SK-N-SH treated with all-trans-retinoic acid at 6 μM for 48 hours (cell line): Measurements from ENCODE around the gene RNF126.

Experiments used
- POU6F1 ChIP-seq: fragments of 250-450 bp; sonication (Bioruptor Pico); IDR thresholded peaks from 2 replicates; pipeline ENCODE4 v1.8.0; 2021; ENCODE audit warnings: low read depth, mild to moderate bottlenecking, moderate library complexity, borderline replicate concordance
- ZC3H10 ChIP-seq: fragments of 250-450 bp; sonication (Bioruptor Pico); IDR thresholded peaks from 2 replicates; pipeline ENCODE4 v1.5.1; 2021; ENCODE audit warnings: mild to moderate bottlenecking, moderate library complexity
- ZFP3 ChIP-seq: fragments of 250-450 bp; sonication (Bioruptor Pico); IDR thresholded peaks from 2 replicates; pipeline ENCODE4 v1.5.0; 2020; ENCODE audit warnings: mild to moderate bottlenecking, moderate library complexity
- ZFP30 ChIP-seq: fragments of 450-650 bp; formaldehyde crosslinking; IDR thresholded peaks from 2 replicates; pipeline ENCODE4 v1.5.0; 2022; ENCODE audit warnings: mild to moderate bottlenecking, moderate library complexity

GRCh38 chr19:651991-652390, 11.0 kb downstream of the RNF126 start:
- TF ChIP-seq ZFP3 (CRISPR knock-in tag) (no peak), ZFP30 (CRISPR knock-in tag) (no peak), POU6F1 (no peak), ZC3H10 (CRISPR knock-in tag) (no peak)
